Keratinocyte (primary cell): Measurements from ENCODE around the gene FAF2. TPM values are rescaled to one million over a fixed set of nuclear protein-coding genes. Genes with fewer than 3 reads are reported as not detected.

ENCODE experiments used
- DNase-seq: peaks from one replicate; pipeline ENCODE4 v3.0.0-alpha.2; 2011; ENCODE audit warnings: low read depth, missing footprints, low spot score
- FAIRE-seq: peaks from 2 replicates; lab custom pipeline; 2011; peaks lifted over from hg19 to GRCh38; lab: Jason Lieb, UNC
- H2AFZ ChIP-seq: 2 replicates; pipeline ENCODE4 v1.6.0; 2012; ENCODE audit warnings: low read length, control low read depth, inconsistent platforms; ENCODE audit not compliant: control insufficient read depth
- H3K27ac ChIP-seq: 2 replicates; pipeline ENCODE4 v1.5.1; 2011; ENCODE audit warnings: low read length; ENCODE audit not compliant: control insufficient read depth, insufficient read depth
- H3K27me3 ChIP-seq: 3 replicates; pipeline ENCODE4 v1.6.0; 2011; ENCODE audit warnings: low read length; ENCODE audit not compliant: control insufficient read depth, insufficient read depth; ENCODE audit errors: extremely low read depth
- H3K36me3 ChIP-seq, 2 experiments: 2 replicates in 1 of 2; 3 replicates in 1 of 2; pipeline ENCODE4 v1.5.1; 2011; ENCODE audit warnings: low read length in 2 of 2, mild to moderate bottlenecking in 1 of 2; ENCODE audit not compliant: control insufficient read depth in 2 of 2, insufficient read depth in 2 of 2; ENCODE audit errors: extremely low read depth in 1 of 2
- H3K4me1 ChIP-seq: 3 replicates; pipeline ENCODE4 v1.5.1; 2011; ENCODE audit warnings: low read length; ENCODE audit not compliant: control insufficient read depth, insufficient read depth; ENCODE audit errors: extremely low read depth
- H3K4me2 ChIP-seq: 3 replicates; pipeline ENCODE4 v1.6.0; 2011; ENCODE audit warnings: low read depth, low read length; ENCODE audit not compliant: control insufficient read depth, insufficient read depth; ENCODE audit errors: extremely low read depth
- H3K4me3 ChIP-seq, 3 experiments: fragments of 200-600 bp in 1 of 3; sonication (generic) in 1 of 3; 2 replicates in 2 of 3; 3 replicates in 1 of 3; pipeline ENCODE4 v1.5.1; 2011 to 2016; ENCODE audit warnings: low read length in 3 of 3, mild to moderate bottlenecking in 3 of 3, control low read depth in 2 of 3, inconsistent platforms in 1 of 3, low read depth in 1 of 3, mixed read lengths in 1 of 3, mixed run types in 1 of 3, moderate library complexity in 1 of 3; ENCODE audit not compliant: control insufficient read depth in 2 of 3, insufficient read depth in 2 of 3; ENCODE audit errors: extremely low read depth in 1 of 3
- H3K79me2 ChIP-seq: 2 replicates; pipeline ENCODE4 v1.6.0; 2012; ENCODE audit warnings: low read length; ENCODE audit not compliant: control insufficient read depth, insufficient read depth
- H3K9ac ChIP-seq: 3 replicates; pipeline ENCODE4 v1.6.0; 2011; ENCODE audit warnings: low read length; ENCODE audit not compliant: control insufficient read depth, insufficient read depth; ENCODE audit errors: extremely low read depth
- H3K9me1 ChIP-seq: 3 replicates; pipeline ENCODE4 v1.6.0; 2011; ENCODE audit warnings: low read length; ENCODE audit not compliant: control insufficient read depth, insufficient read depth; ENCODE audit errors: extremely low read depth
- H3K9me3 ChIP-seq: 2 replicates; pipeline ENCODE4 v1.5.1; 2012; ENCODE audit warnings: low read depth, low read length; ENCODE audit not compliant: control insufficient read depth
- H4K20me1 ChIP-seq: 3 replicates; pipeline ENCODE4 v1.6.0; 2011; ENCODE audit warnings: low read length; ENCODE audit not compliant: control insufficient read depth, insufficient read depth; ENCODE audit errors: extremely low read depth
- EZH2 ChIP-seq: IDR thresholded peaks from one replicate; pipeline ENCODE4 v1.6.1; 2012; ENCODE audit warnings: inconsistent platforms, mild to moderate bottlenecking, low read length, moderate library complexity
- dilution Hi-C: fragments of 300-500 bp; cut with MboI; formaldehyde crosslinking; loops from one replicate; pipeline ENCODE4 v1.7.0; 2020; ENCODE audit warnings: low sequenced_read_pairs; ENCODE audit not compliant: extremely low pct_ligation_motif_present
- polyA plus RNA-seq, 5 experiments: library from polyadenylated mRNA; depleted of rRNA in 3 of 5; stranded (reverse) in 3 of 5; stranded (forward) in 1 of 5; unstranded in 1 of 5; fragments of >200 nt; gene quantifications; 1 replicate in 1 of 5; 2 replicates in 3 of 5; 3 replicates in 1 of 5; pipeline versions ENCODE4 v1.2.1 to v1.2.3, GENCODE V29; 2011 to 2012; ENCODE audit warnings: missing spikeins in 2 of 5, low read depth in 1 of 5, low replicate concordance in 1 of 5
- TF ChIP-seq, protein P1 (sequence below), 3 experiments: IDR thresholded peaks in 1 of 3; conservative IDR thresholded peaks in 1 of 3; optimal IDR thresholded peaks in 1 of 3; 2 replicates in 2 of 3; 3 replicates in 1 of 3; pipeline versions ENCODE3 to v1.5.1; 2011; ENCODE audit warnings: low read length in 3 of 3, mild to moderate bottlenecking in 3 of 3, moderate library complexity in 2 of 3, control low read depth in 1 of 3, inconsistent platforms in 1 of 3; ENCODE audit not compliant: insufficient read depth in 2 of 3; ENCODE audit errors: extremely low read depth in 1 of 3

Gene FAF2
- polyA plus RNA-seq, 1 donor (not counting 4 experiments of a cell fraction or from before 2014, with no cell fraction given) = 52.9 TPM

DNA sequence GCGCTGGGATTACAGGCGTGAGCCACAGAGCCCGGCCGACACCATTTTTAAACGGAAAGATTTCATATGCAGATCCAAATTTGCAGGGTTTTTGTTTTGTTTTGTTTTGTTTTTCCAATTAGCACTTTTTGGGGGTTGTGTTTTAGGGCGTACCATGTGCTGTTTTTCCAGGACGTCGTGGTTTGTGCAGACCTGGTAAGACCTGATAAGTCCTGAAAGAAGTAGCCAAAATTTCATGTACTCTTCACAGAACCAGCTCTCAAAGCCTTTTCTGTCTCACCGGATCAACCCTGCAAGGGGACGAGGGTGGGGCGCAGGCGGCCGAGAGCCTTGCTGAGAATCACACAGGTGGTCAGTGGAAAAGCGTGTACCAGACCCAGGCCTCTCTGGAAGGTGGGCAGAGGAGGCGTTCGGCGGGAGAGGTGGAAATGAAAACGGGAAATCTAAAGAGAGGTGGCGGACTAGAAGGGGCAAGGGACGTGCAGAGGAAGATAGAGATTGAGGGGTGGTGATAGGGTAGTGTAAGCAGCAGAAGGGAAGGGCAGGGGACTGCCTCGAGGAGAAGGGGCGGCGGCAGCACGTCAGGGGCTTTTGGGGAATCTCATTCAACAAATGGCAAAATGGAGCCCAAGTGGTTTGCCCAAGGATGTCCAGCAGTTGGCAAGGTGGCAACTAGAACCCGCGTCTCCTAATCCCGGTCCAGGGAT is 1.1 kb upstream of the FAF2 start:
- no peaks in the 10 kb centered on the region for H4K20me1 ChIP-seq
- H3K36me3 ChIP-seq = peaks cover 0 to 3% of the 10 kb centered on the region in 2 experiments
- peak overlapping the region; percentile 98 for H3K27ac ChIP-seq
- no peak for DNase-seq
- peak overlapping the region; percentile 69 to 98 (median 78) for H3K4me3 ChIP-seq
- H3K9ac ChIP-seq = peak overlapping the region; percentile 99
- peak overlapping the region; percentile 89 for H3K4me2 ChIP-seq
- TF ChIP-seq EZH2 = no peak
- TF ChIP-seq, protein P1, sequence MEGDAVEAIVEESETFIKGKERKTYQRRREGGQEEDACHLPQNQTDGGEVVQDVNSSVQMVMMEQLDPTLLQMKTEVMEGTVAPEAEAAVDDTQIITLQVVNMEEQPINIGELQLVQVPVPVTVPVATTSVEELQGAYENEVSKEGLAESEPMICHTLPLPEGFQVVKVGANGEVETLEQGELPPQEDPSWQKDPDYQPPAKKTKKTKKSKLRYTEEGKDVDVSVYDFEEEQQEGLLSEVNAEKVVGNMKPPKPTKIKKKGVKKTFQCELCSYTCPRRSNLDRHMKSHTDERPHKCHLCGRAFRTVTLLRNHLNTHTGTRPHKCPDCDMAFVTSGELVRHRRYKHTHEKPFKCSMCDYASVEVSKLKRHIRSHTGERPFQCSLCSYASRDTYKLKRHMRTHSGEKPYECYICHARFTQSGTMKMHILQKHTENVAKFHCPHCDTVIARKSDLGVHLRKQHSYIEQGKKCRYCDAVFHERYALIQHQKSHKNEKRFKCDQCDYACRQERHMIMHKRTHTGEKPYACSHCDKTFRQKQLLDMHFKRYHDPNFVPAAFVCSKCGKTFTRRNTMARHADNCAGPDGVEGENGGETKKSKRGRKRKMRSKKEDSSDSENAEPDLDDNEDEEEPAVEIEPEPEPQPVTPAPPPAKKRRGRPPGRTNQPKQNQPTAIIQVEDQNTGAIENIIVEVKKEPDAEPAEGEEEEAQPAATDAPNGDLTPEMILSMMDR (optimal IDR thresholded peaks at IDR 0.05 in 1 of 3, IDR thresholded peaks at IDR 0.05 in 1 of 3, conservative IDR thresholded peaks at IDR 0.05 in 1 of 3; ENCODE audit: extremely low read depth in 1 of 3, insufficient read depth in 2 of 3, low read length in 3 of 3) = no peak
- dilution Hi-C loops = no loop called here
- H3K27me3 ChIP-seq = no peaks in the 10 kb centered on the region
- H2AFZ ChIP-seq = peak overlapping the region; percentile 45
- no peaks in the 10 kb centered on the region for H3K9me1 ChIP-seq
- no peaks in the 10 kb centered on the region for H3K9me3 ChIP-seq
- no peak for FAIRE-seq
- peaks cover 21% of the 10 kb centered on the region for H3K4me1 ChIP-seq
- H3K79me2 ChIP-seq = peaks cover 38% of the 10 kb centered on the region

DNA sequence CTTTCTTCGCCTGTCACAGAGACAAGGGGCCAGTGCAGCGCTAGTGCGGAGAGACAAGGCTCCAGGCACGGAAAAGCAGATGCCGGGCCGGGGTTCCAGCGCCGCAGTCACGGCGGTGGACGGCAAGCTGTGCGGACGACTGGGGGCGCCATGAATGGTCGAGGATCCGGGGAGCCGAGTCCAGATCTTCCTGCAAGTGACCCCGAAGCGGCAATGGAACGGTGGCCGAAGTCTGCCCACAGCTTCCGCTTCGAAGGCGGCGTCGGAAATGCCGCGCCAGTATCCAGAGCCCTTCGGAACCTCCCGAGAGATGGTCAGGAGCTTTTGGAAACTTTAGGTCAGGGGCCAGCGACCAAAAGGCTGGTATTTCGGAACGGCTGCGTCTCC is 601 bp upstream of the FAF2 start:
- Histone ChIP-seq H3K4me3 (peak overlapping the region; percentile 69 to 98 (median 78)), H3K4me1 (peaks cover 19% of the 10 kb centered on the region), H3K9me1 (no peaks in the 10 kb centered on the region), H3K79me2 (peaks cover 44% of the 10 kb centered on the region), H4K20me1 (no peaks in the 10 kb centered on the region), H2AFZ (peak overlapping the region; percentile 45), H3K4me2 (peak overlapping the region; percentile 89), H3K9ac (peak overlapping the region; percentile 99), H3K36me3 (peaks cover 0 to 3% of the 10 kb centered on the region in 2 experiments), H3K27me3 (no peaks in the 10 kb centered on the region), H3K9me3 (no peaks in the 10 kb centered on the region), H3K27ac (peak overlapping the region; percentile 98)
- DNase-seq = no peak
- dilution Hi-C loops = no loop called here
- FAIRE-seq = no peak
- TF ChIP-seq EZH2 = no peak
- TF ChIP-seq, protein P1 (optimal IDR thresholded peaks at IDR 0.05 in 1 of 3, IDR thresholded peaks at IDR 0.05 in 1 of 3, conservative IDR thresholded peaks at IDR 0.05 in 1 of 3; ENCODE audit: extremely low read depth in 1 of 3, insufficient read depth in 2 of 3, low read length in 3 of 3) = peak in 1 of 3 experiments; percentile 27
